Lower leg skin (tissue), 4 donors: ENCODE results near the gene TRAP1. TPM values are rescaled to one million over a fixed set of nuclear protein-coding genes. Genes with fewer than 3 reads are reported as not detected.

Experiments used
- DNase-seq, 2 donors: peaks; one replicate each; pipeline ENCODE4 v3.0.0-alpha.2; 2019; ENCODE audit warnings: low spot score in 2 of 2
- H3K4me3 ChIP-seq: fragments of 200-600 bp; sonication (generic); 2 replicates; pipeline ENCODE4 v1.5.1; 2017; ENCODE audit warnings: mild to moderate bottlenecking, low read depth; ENCODE audit not compliant: poor library complexity, severe bottlenecking
- CTCF ChIP-seq, 3 donors: fragments of 450-650 bp; IDR thresholded peaks; one replicate each; pipeline ENCODE4 v1.5.1; 2016; ENCODE audit warnings: antibody characterized with exemption in 3 of 3, mild to moderate bottlenecking in 3 of 3, moderate library complexity in 2 of 3
- POLR2A ChIP-seq, 2 donors: fragments of 450-650 bp; IDR thresholded peaks; one replicate each; pipeline ENCODE4 v1.6.1; 2016 to 2017; ENCODE audit warnings: antibody characterized with exemption in 2 of 2, mild to moderate bottlenecking in 1 of 2, moderate library complexity in 1 of 2
- whole genome bisulfite sequencing, 2 donors: methylation state at CpG; one replicate each; pipeline ENCODE4 v1.1.5; 2018; 5-methylcytosine and 5-hydroxymethylcytosine counted together
- intact Hi-C: fragments of 100-400 bp; cut with DNase I; formaldehyde crosslinking; loops from one replicate; pipeline ENCODE4 v1.15.0; 2023; ENCODE audit warnings: low total_unique reads
- total RNA-seq, 4 donors: library from RNA; depleted of rRNA; stranded (reverse); fragments of >200 nt; gene quantifications; one replicate each; pipeline ENCODE4 v1.1.0, GENCODE V29; 2016

The TRAP1 gene
- total RNA-seq, 4 donors from 2014 or later: 56.2 to 94.1 (median 67.4) TPM

GRCh38 chr16:3670711-3671110, 46.6 kb downstream of the TRAP1 start:
- H3K4me3 ChIP-seq: no peak overlapping the region
- intact Hi-C loops: no loop called here
- 85 to 91% methylated on average over 13 of the region's 13 CpGs for WGBS, 2 donors
- TF ChIP-seq CTCF (IDR thresholded peaks at IDR 0.05): no peak
- no peak for TF ChIP-seq POLR2A (IDR thresholded peaks at IDR 0.05)
- no peak for DNase-seq

GRCh38 chr16:3669082-3669481, 48.2 kb downstream of the TRAP1 start:
- no peak overlapping the region for H3K4me3 ChIP-seq
- no peak for TF ChIP-seq CTCF (IDR thresholded peaks at IDR 0.05)
- TF ChIP-seq POLR2A (IDR thresholded peaks at IDR 0.05): no peak
- DNase-seq: no peak
- WGBS, 2 donors: 81 to 96% methylated on average over 10 of the region's 10 CpGs
- intact Hi-C loops: no loop called here

GRCh38 chr16:3668626-3669025, 48.7 kb downstream of the TRAP1 start:
- 95 to 96% methylated on average over 11 of the region's 11 CpGs for whole genome bisulfite sequencing, 2 donors
- no peak overlapping the region for H3K4me3 ChIP-seq
- intact Hi-C loops: no loop called here
- no peak for DNase-seq
- TF ChIP-seq POLR2A (IDR thresholded peaks at IDR 0.05) (no peak), CTCF (IDR thresholded peaks at IDR 0.05) (no peak)

GRCh38 chr16:3665508-3665907, 51.8 kb downstream of the TRAP1 start:
- no peak overlapping the region for H3K4me3 ChIP-seq
- TF ChIP-seq CTCF (IDR thresholded peaks at IDR 0.05) (no peak), POLR2A (IDR thresholded peaks at IDR 0.05) (no peak)
- WGBS, 2 donors: 85 to 87% methylated on average over 4 to 6 of the region's 6 CpGs
- intact Hi-C loops: no loop called here
- DNase-seq: no peak

GRCh38 chr16:3664187-3664896, 53.0 kb downstream of the TRAP1 start:
- H3K4me3 ChIP-seq: no peak overlapping the region
- intact Hi-C loops: no loop called here
- 94 to 96% methylated on average over 25 to 30 of the region's 31 CpGs for WGBS, 2 donors
- no peak for DNase-seq
- TF ChIP-seq POLR2A (IDR thresholded peaks at IDR 0.05): no peak
- no peak for TF ChIP-seq CTCF (IDR thresholded peaks at IDR 0.05)

- intact Hi-C loops: no loop called here
- DNase-seq: no peak
- no peak overlapping the region for H3K4me3 ChIP-seq
- WGBS, 2 donors: 91 to 95% methylated on average over 12 to 17 of the region's 17 CpGs
- TF ChIP-seq CTCF (IDR thresholded peaks at IDR 0.05) (no peak), POLR2A (IDR thresholded peaks at IDR 0.05) (no peak)
Measured at GRCh38 chr16:3662601-3663000, 54.7 kb downstream of the TRAP1 start.
